Endothelial cell of umbilical vein (primary cell): ENCODE results near the gene GEMIN5. TPM values are rescaled to one million over a fixed set of nuclear protein-coding genes. Genes with fewer than 3 reads are reported as not detected.

ENCODE experiments used
- BruUV-seq: library from RNA; stranded (reverse); fragments of 400-500 nt; replicated peaks from 2 replicates; lab custom pipeline; 2021; lab: Mats Ljungman, UMichigan
- CTCF ChIA-PET: fragments of 300-600, 350-600 bp; sonication (Branson Sonifier 250); formaldehyde crosslinking; loops from one replicate; lab custom pipeline; 2021; ENCODE audit warnings: antibody characterized with exemption, inconsistent platforms; lab: Charles Lee
- POLR2A ChIA-PET: fragments of 300-600, 350-600 bp; sonication (Branson Sonifier 250); formaldehyde crosslinking; loops from one replicate; lab custom pipeline; 2021; ENCODE audit warnings: antibody characterized with exemption, inconsistent platforms; lab: Charles Lee
- DNase-seq: peaks from one replicate; pipeline ENCODE4 v3.0.0-alpha.2; 2011; ENCODE audit warnings: low read depth, low spot score
- FAIRE-seq: peaks from 2 replicates; lab custom pipeline; 2011; peaks lifted over from hg19 to GRCh38; lab: Jason Lieb, UNC
- H2AFZ ChIP-seq: 2 replicates; pipeline ENCODE4 v1.6.0; 2012; ENCODE audit warnings: low read depth, low read length, control low read depth, inconsistent platforms
- H3K27ac ChIP-seq: 2 replicates; pipeline ENCODE4 v1.5.1; 2011; ENCODE audit warnings: low read depth, mild to moderate bottlenecking, control low read depth, low read length, moderate library complexity; ENCODE audit not compliant: insufficient read depth
- H3K27me3 ChIP-seq, 2 experiments: 2 replicates each; pipeline versions ENCODE4 v1.6.0 to v1.6.1; 2011; ENCODE audit warnings: low read length in 2 of 2, mixed read lengths in 1 of 2; ENCODE audit not compliant: control insufficient read depth in 2 of 2, insufficient read depth in 2 of 2
- H3K36me3 ChIP-seq, 2 experiments: 2 replicates in 1 of 2; 3 replicates in 1 of 2; pipeline ENCODE4 v1.5.1; 2011; ENCODE audit warnings: low read length in 2 of 2, mild to moderate bottlenecking in 1 of 2, moderate library complexity in 1 of 2; ENCODE audit not compliant: control insufficient read depth in 2 of 2, insufficient read depth in 2 of 2; ENCODE audit errors: extremely low read depth in 1 of 2
- H3K4me1 ChIP-seq: 3 replicates; pipeline ENCODE4 v1.5.1; 2011; ENCODE audit warnings: mild to moderate bottlenecking, low read length; ENCODE audit not compliant: control insufficient read depth, insufficient read depth; ENCODE audit errors: extremely low read depth
- H3K4me2 ChIP-seq: 2 replicates; pipeline ENCODE4 v1.6.1; 2011; ENCODE audit warnings: low read length, control low read depth, mixed read lengths; ENCODE audit not compliant: insufficient read depth
- H3K4me3 ChIP-seq, 3 experiments: fragments of 200-600 bp in 1 of 3; sonication (generic), shearing (Covaris generic) in 1 of 3; replicated peaks in 1 of 3; 2 replicates each; pipeline ENCODE4 v1.5.1; 2011 to 2016; ENCODE audit warnings: control low read depth in 3 of 3, low read length in 3 of 3, mild to moderate bottlenecking in 2 of 3, inconsistent platforms in 1 of 3, low read depth in 1 of 3, moderate library complexity in 1 of 3; ENCODE audit not compliant: insufficient read depth in 1 of 3
- H3K79me2 ChIP-seq: 2 replicates; pipeline ENCODE4 v1.6.0; 2012; ENCODE audit warnings: low read length, inconsistent platforms; ENCODE audit not compliant: control insufficient read depth, insufficient read depth
- H3K9ac ChIP-seq: replicated peaks from 2 replicates; pipeline ENCODE3; 2011; ENCODE audit warnings: low read length, control low read depth; ENCODE audit not compliant: insufficient read depth; ENCODE audit errors: extremely low read depth
- H3K9me1 ChIP-seq: replicated peaks from 3 replicates; pipeline ENCODE4 v1.6.0; 2011; ENCODE audit warnings: mild to moderate bottlenecking, low read length; ENCODE audit not compliant: control insufficient read depth, insufficient read depth; ENCODE audit errors: extremely low read depth
- H3K9me3 ChIP-seq: replicated peaks from 2 replicates; pipeline ENCODE4 v1.5.1; 2012; ENCODE audit warnings: low read length, inconsistent platforms; ENCODE audit not compliant: control insufficient read depth, insufficient read depth
- H4K20me1 ChIP-seq: replicated peaks from 2 replicates; pipeline ENCODE3; 2011; ENCODE audit warnings: mild to moderate bottlenecking, low read length; ENCODE audit not compliant: control insufficient read depth, insufficient read depth; ENCODE audit errors: extremely low read depth
- CTCF ChIP-seq, 2 donors: IDR thresholded peaks; 1 replicate in 1 of 2; 2 replicates in 1 of 2; pipeline ENCODE4 v1.5.1; 2011; ENCODE audit warnings: low read length in 2 of 2, mild to moderate bottlenecking in 2 of 2, moderate library complexity in 2 of 2, control low read depth in 1 of 2, inconsistent platforms in 1 of 2, low read depth in 1 of 2; ENCODE audit not compliant: insufficient read depth in 1 of 2; ENCODE audit errors: extremely low read depth in 1 of 2
- EZH2 ChIP-seq: IDR thresholded peaks from 2 replicates; pipeline ENCODE4 v1.6.1; 2012; ENCODE audit warnings: borderline replicate concordance, low read depth, mild to moderate bottlenecking, moderate library complexity, low read length, inconsistent platforms; ENCODE audit not compliant: severe bottlenecking
- FOS ChIP-seq: IDR thresholded peaks from 2 replicates; pipeline ENCODE4 v1.6.1; 2011; ENCODE audit warnings: mild to moderate bottlenecking, low read length, moderate library complexity, borderline replicate concordance; ENCODE audit not compliant: insufficient read depth
- GATA2 ChIP-seq: IDR thresholded peaks from 2 replicates; pipeline ENCODE4 v1.7.0; 2011; ENCODE audit warnings: low read depth, mild to moderate bottlenecking, moderate library complexity, mixed read lengths, low read length; ENCODE audit not compliant: insufficient read length, insufficient read depth
- JUN ChIP-seq: IDR thresholded peaks from 2 replicates; pipeline ENCODE4 v1.6.1; 2011; ENCODE audit warnings: borderline replicate concordance, low read depth; ENCODE audit not compliant: insufficient read length, insufficient read depth
- MYC ChIP-seq: IDR thresholded peaks from one replicate; pipeline ENCODE4 v1.6.1; 2011; ENCODE audit warnings: mild to moderate bottlenecking, low read depth, low read length
- POLR2A ChIP-seq: IDR thresholded peaks from 2 replicates; pipeline ENCODE4 v1.6.1; 2012; ENCODE audit warnings: low read depth, mild to moderate bottlenecking, control low read depth, low read length
- POLR2AphosphoS5 ChIP-seq: IDR thresholded peaks from 2 replicates; pipeline ENCODE4 v1.6.1; 2012; ENCODE audit warnings: low read depth, mild to moderate bottlenecking, control low read depth, low read length, moderate library complexity; ENCODE audit not compliant: insufficient read depth
- dilution Hi-C: fragments of 300-500 bp; cut with MboI; formaldehyde crosslinking; loops from one replicate; pipeline ENCODE4 v1.15.0; 2019; ENCODE audit warnings: low sequenced_read_pairs; ENCODE audit not compliant: extremely low pct_ligation_motif_present
- intact Hi-C: fragments of 100-400 bp; cut with micrococcal nuclease; formaldehyde crosslinking; loops from one replicate; pipeline ENCODE4 v1.10.0; 2022
- polyA plus RNA-seq, 4 experiments: library from polyadenylated mRNA; depleted of rRNA in 3 of 4; stranded (reverse) in 3 of 4; unstranded in 1 of 4; fragments of >200 nt; gene quantifications; 2 replicates each; pipeline versions ENCODE4 v1.2.1 to v1.2.3, GENCODE V29; 2011 to 2012; ENCODE audit warnings: missing spikeins in 1 of 4
- total RNA-seq: library from RNA; stranded (reverse); gene quantifications from 2 replicates; pipeline ENCODE4 v1.2.3, GENCODE V29; 2021
- TF ChIP-seq, protein P1 (sequence below): IDR thresholded peaks from 2 replicates; pipeline ENCODE4 v1.6.1; 2011; ENCODE audit not compliant: insufficient read depth, insufficient read length

GEMIN5 gene
- total and polyA plus RNA-seq, 2 donors (not counting 3 experiments of a cell fraction or from before 2014, with no cell fraction given), result 7.2 to 23.1 TPM

DNA sequence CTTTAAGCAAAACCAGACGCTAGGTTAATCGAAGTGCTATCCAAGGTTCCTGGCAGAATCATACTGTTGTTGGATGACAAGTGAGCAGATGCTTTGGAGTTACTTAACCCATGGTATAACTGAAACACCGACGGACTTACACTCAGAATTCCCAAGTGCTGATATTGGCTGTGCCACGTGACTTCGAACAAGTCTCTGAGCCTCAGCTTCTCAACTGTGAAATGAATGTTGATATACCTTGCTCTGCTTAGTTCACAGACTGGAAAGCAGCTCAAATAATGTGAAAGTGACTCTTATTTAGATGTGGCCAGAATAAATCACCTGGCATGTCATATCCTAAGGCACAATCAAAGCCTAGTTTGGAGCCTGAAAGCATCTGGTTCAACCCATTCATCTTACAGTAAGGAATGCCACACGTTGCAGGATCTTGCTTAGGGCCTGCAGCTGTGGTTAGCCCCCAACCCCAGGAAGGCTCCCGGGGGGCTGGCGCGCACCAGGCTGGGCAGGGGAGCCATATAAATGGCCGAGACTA lies 759 bp downstream of the GEMIN5 start:
- ChIA-PET POLR2A (interaction anchor here (1.4 kb wide), 1 partner anchor 79 kb away, joined by 5 read pairs; the partner anchor contains the start of gene CNOT8), CTCF (interaction anchor here (1.0 to 2.1 kb wide), 6 partner anchors 10 to 209 kb away, joined by 3 to 7 read pairs (median 4); no protein-coding TSS in a partner anchor)
- BruUV-seq, result TSS peak; percentile 30
- peaks cover 29% of the 10 kb centered on the region for H3K79me2 ChIP-seq
- peak; percentile 59 for FAIRE-seq
- H3K9me3 ChIP-seq, result no peaks in the 10 kb centered on the region
- H3K4me2 ChIP-seq, result peak overlapping the region; percentile 96
- intact Hi-C loops (no loop called here), dilution Hi-C loops (no loop called here)
- no peak for DNase-seq
- H3K4me1 ChIP-seq, result peaks cover 23% of the 10 kb centered on the region
- H3K27ac ChIP-seq, result no peak overlapping the region
- no peaks in the 10 kb centered on the region for H3K27me3 ChIP-seq
- peak overlapping the region; percentile 46 to 95 (median 69) for H3K4me3 ChIP-seq
- H3K9ac ChIP-seq, result peak overlapping the region; percentile 55
- H2AFZ ChIP-seq, result peak overlapping the region; percentile 76
- H3K9me1 ChIP-seq, result no peaks in the 10 kb centered on the region
- H3K36me3 ChIP-seq, result no peaks in the 10 kb centered on the region
- no peaks in the 10 kb centered on the region for H4K20me1 ChIP-seq
- TF ChIP-seq, protein P1, sequence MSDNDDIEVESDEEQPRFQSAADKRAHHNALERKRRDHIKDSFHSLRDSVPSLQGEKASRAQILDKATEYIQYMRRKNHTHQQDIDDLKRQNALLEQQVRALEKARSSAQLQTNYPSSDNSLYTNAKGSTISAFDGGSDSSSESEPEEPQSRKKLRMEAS, result no peak
- no peak for TF ChIP-seq POLR2A
- no peak for TF ChIP-seq JUN
- no peak for TF ChIP-seq FOS
- TF ChIP-seq GATA2, result no peak
- TF ChIP-seq POLR2AphosphoS5, result no peak
- TF ChIP-seq MYC, result no peak
- no peak for TF ChIP-seq EZH2
- no peak for TF ChIP-seq CTCF (IDR thresholded peaks at IDR 0.05; ENCODE audit: extremely low read depth in 1 of 2, insufficient read depth in 1 of 2, low read depth in 1 of 2, low read length in 2 of 2)
